Vagina (tissue), 2 donors: ENCODE data around the gene POU2F3. TPM values are rescaled to one million over a fixed set of nuclear protein-coding genes. Genes with fewer than 3 reads are reported as not detected.

Source experiments
- DNase-seq, 2 donors: peaks; one replicate each; pipeline ENCODE4 v3.0.0-alpha.2; 2017; ENCODE audit errors: extremely low spot score in 2 of 2
- H3K27ac ChIP-seq: fragments of 200-600 bp; sonication (generic); one replicate; pipeline ENCODE4 v1.5.1; 2019
- H3K27me3 ChIP-seq: fragments of 200-600 bp; sonication (generic); one replicate; pipeline ENCODE4 v1.5.1; 2019
- H3K36me3 ChIP-seq, 2 donors: fragments of 200-600 bp; sonication (generic); one replicate each; pipeline ENCODE4 v1.5.1; 2017 to 2019
- H3K4me1 ChIP-seq: fragments of 200-600 bp; sonication (generic); one replicate; pipeline ENCODE4 v1.5.1; 2019
- H3K4me3 ChIP-seq, 2 donors: fragments of 200-600 bp; sonication (generic); 1 replicate in 1 of 2; 2 replicates in 1 of 2; pipeline ENCODE4 v1.5.1; 2016 to 2019
- H3K9me3 ChIP-seq: fragments of 200-600 bp; sonication (generic); one replicate; pipeline ENCODE4 v1.5.1; 2019
- CTCF ChIP-seq, 3 experiments: fragments of 450-650 bp in 2 of 3; fragments of 200-600 bp in 1 of 3; sonication (generic) in 1 of 3; IDR thresholded peaks; one replicate each; pipeline ENCODE4 v1.5.1; 2017 to 2019; ENCODE audit warnings: antibody characterized with exemption in 3 of 3, mild to moderate bottlenecking in 2 of 3, moderate library complexity in 2 of 3
- POLR2A ChIP-seq, 2 donors: fragments of 450-650 bp; IDR thresholded peaks; one replicate each; pipeline ENCODE4 v1.6.1; 2017; ENCODE audit warnings: antibody characterized with exemption in 2 of 2, mild to moderate bottlenecking in 2 of 2, moderate library complexity in 2 of 2
- POLR2AphosphoS5 ChIP-seq, 2 donors: sonication (generic); formaldehyde crosslinking; IDR thresholded peaks; one replicate each; pipeline ENCODE4 v1.9.0; 2017; ENCODE audit warnings: antibody characterized with exemption in 2 of 2, mild to moderate bottlenecking in 2 of 2, low read depth in 1 of 2; ENCODE audit not compliant: insufficient read depth in 1 of 2
- intact Hi-C: fragments of 100-400 bp; cut with DNase I; formaldehyde crosslinking; loops from one replicate; pipeline ENCODE4 v1.15.1; 2023
- total RNA-seq: library from RNA; depleted of rRNA; stranded (reverse); fragments of >200 nt; gene quantifications from one replicate; pipeline ENCODE4 v1.2.3, GENCODE V29; 2016

The POU2F3 gene
- total RNA-seq, 1 donor from 2014 or later = 2.7 TPM

- Histone ChIP-seq H3K4me3 (no peak overlapping the region), H3K4me1 (peaks cover 30% of the 10 kb centered on the region), H3K36me3 (no peaks in the 10 kb centered on the region), H3K27me3 (no peaks in the 10 kb centered on the region), H3K9me3 (no peaks in the 10 kb centered on the region), H3K27ac (peak overlapping the region; percentile 61)
- TF ChIP-seq POLR2AphosphoS5 (IDR thresholded peaks at IDR 0.05; ENCODE audit: insufficient read depth in 1 of 2, low read depth in 1 of 2) (no peak), CTCF (IDR thresholded peaks at IDR 0.05) (no peak), POLR2A (IDR thresholded peaks at IDR 0.05) (no peak)
- no peak for DNase-seq
- intact Hi-C loops = no loop called here
Measured at GRCh38 chr11:120195601-120196320, 44.2 kb upstream of the POU2F3 start.

- intact Hi-C loops = no loop called here
Measured at GRCh38 chr11:120196826-120197225, 43.1 kb upstream of the POU2F3 start.

GRCh38 chr11:120197251-120197891 lies 42.6 kb upstream of the POU2F3 start:
- no peaks in the 10 kb centered on the region for H3K27me3 ChIP-seq
- DNase-seq = no peak
- H3K36me3 ChIP-seq = no peaks in the 10 kb centered on the region
- H3K4me3 ChIP-seq = no peak overlapping the region
- intact Hi-C loops = no loop called here
- H3K27ac ChIP-seq = peak overlapping the region; percentile 61
- TF ChIP-seq POLR2AphosphoS5 (IDR thresholded peaks at IDR 0.05; ENCODE audit: insufficient read depth in 1 of 2, low read depth in 1 of 2) = peak in 1 of 2 donors; percentile 22
- TF ChIP-seq POLR2A (IDR thresholded peaks at IDR 0.05) = no peak
- no peak for TF ChIP-seq CTCF (IDR thresholded peaks at IDR 0.05)
- no peaks in the 10 kb centered on the region for H3K9me3 ChIP-seq
- H3K4me1 ChIP-seq = peaks cover 30% of the 10 kb centered on the region

More at GRCh38 chr11:120196826-120197225, 43.1 kb upstream of the POU2F3 start:
- no peak for TF ChIP-seq POLR2AphosphoS5 (IDR thresholded peaks at IDR 0.05; ENCODE audit: insufficient read depth in 1 of 2, low read depth in 1 of 2)
- TF ChIP-seq CTCF (IDR thresholded peaks at IDR 0.05) = no peak
- TF ChIP-seq POLR2A (IDR thresholded peaks at IDR 0.05) = no peak
- H3K27ac ChIP-seq = peak overlapping the region; percentile 61
- H3K4me1 ChIP-seq = peaks cover 30% of the 10 kb centered on the region
- no peak for DNase-seq
- H3K36me3 ChIP-seq = no peaks in the 10 kb centered on the region
- no peaks in the 10 kb centered on the region for H3K27me3 ChIP-seq
- H3K9me3 ChIP-seq = no peaks in the 10 kb centered on the region
- no peak overlapping the region for H3K4me3 ChIP-seq

GRCh38 chr11:120197977-120198376 lies 42.0 kb upstream of the POU2F3 start:
- intact Hi-C loops = no loop called here
- peaks cover 30% of the 10 kb centered on the region for H3K4me1 ChIP-seq
- H3K27me3 ChIP-seq = no peaks in the 10 kb centered on the region
- no peak overlapping the region for H3K4me3 ChIP-seq
- no peak for DNase-seq
- peak overlapping the region; percentile 61 for H3K27ac ChIP-seq
- H3K9me3 ChIP-seq = no peaks in the 10 kb centered on the region
- H3K36me3 ChIP-seq = no peaks in the 10 kb centered on the region
- TF ChIP-seq POLR2AphosphoS5 (IDR thresholded peaks at IDR 0.05; ENCODE audit: insufficient read depth in 1 of 2, low read depth in 1 of 2) (no peak), CTCF (IDR thresholded peaks at IDR 0.05) (no peak), POLR2A (IDR thresholded peaks at IDR 0.05) (no peak)

GRCh38 chr11:120198403-120198786 lies 41.5 kb upstream of the POU2F3 start:
- no peaks in the 10 kb centered on the region for H3K36me3 ChIP-seq
- no peaks in the 10 kb centered on the region for H3K27me3 ChIP-seq
- no peak for DNase-seq
- peak overlapping the region; percentile 61 for H3K27ac ChIP-seq
- no peaks in the 10 kb centered on the region for H3K9me3 ChIP-seq
- no peak for TF ChIP-seq CTCF (IDR thresholded peaks at IDR 0.05)
- no peak for TF ChIP-seq POLR2A (IDR thresholded peaks at IDR 0.05)
- TF ChIP-seq POLR2AphosphoS5 (IDR thresholded peaks at IDR 0.05; ENCODE audit: insufficient read depth in 1 of 2, low read depth in 1 of 2) = no peak
- intact Hi-C loops = no loop called here
- peaks cover 30% of the 10 kb centered on the region for H3K4me1 ChIP-seq
- H3K4me3 ChIP-seq = no peak overlapping the region
